ENCODE results near the gene CPEB3. TPM values are rescaled to one million over a fixed set of nuclear protein-coding genes. Genes with fewer than 3 reads are reported as not detected.

Gene CPEB3
- total RNA-seq, 1 experiment from 2014 or later, result 2.4 TPM

DNA sequence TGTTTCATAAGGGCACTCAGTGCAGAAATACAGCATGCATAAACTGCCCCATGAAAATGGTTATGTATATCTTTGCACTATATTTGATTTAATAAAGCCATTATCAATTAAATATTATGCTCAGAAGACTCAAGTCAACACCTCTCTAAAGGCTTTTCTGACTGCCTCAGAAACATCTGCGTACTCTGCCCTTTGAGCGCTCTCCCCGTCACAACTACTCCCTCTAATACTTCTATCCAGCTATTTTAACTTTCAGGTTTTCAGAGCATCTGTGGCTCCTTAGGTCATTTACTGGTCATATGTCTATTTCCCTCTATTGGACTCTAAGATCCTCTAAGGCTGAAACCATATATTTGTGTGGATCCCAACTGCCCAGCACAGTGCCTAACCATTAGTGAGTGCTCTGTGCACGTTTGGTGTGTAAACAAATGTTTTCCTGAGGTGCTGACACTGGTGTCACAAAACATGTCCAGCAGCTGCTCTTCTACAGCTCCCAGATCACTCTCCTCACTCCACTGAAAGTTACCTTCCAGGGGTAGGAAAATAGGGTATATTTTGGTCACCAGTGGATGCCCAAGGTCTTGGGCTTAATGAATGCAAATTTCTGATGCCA is 188.2 kb downstream of the CPEB3 start:
- Histone ChIP-seq H3K4me3 (ENCODE audit: low read depth in 2 of 2, low read length in 2 of 2) (no peak overlapping the region), H3K36me3 (ENCODE audit: control insufficient read depth, insufficient read depth, low read length) (no peaks in the 10 kb centered on the region), H3K27me3 (ENCODE audit: control insufficient read depth, insufficient read depth, low read length) (no peaks in the 10 kb centered on the region), H3K9me3 (ENCODE audit: control insufficient read depth, insufficient read depth, low read depth, low read length) (no peaks in the 10 kb centered on the region), H3K27ac (ENCODE audit: low read length) (no peak overlapping the region), H3K4me1 (ENCODE audit: control insufficient read depth, insufficient read depth, low read length) (no peaks in the 10 kb centered on the region)
- in situ Hi-C loops (cut with HindIII; ENCODE audit: low pct_unique_long_range_greater_than_20kb, low sequenced_read_pairs) (no loop called here), intact Hi-C loops (cut with micrococcal nuclease; ENCODE audit: unreplicated experiment) (no loop called here)
- TF ChIP-seq SIN3A (IDR thresholded peaks at IDR 0.05; ENCODE audit: borderline replicate concordance, insufficient read depth, low read depth, low read length) (no peak), TCF7L2 (IDR thresholded peaks at IDR 0.05; ENCODE audit: low read depth, low read length) (no peak), POLR2AphosphoS5 (IDR thresholded peaks at IDR 0.05; ENCODE audit: low read depth, low read length) (no peak), REST (IDR thresholded peaks at IDR 0.05; ENCODE audit: insufficient read depth in 1 of 2, low read depth in 2 of 2, low read length in 1 of 2) (no peak)
- TF ChIP-seq, protein P1, sequence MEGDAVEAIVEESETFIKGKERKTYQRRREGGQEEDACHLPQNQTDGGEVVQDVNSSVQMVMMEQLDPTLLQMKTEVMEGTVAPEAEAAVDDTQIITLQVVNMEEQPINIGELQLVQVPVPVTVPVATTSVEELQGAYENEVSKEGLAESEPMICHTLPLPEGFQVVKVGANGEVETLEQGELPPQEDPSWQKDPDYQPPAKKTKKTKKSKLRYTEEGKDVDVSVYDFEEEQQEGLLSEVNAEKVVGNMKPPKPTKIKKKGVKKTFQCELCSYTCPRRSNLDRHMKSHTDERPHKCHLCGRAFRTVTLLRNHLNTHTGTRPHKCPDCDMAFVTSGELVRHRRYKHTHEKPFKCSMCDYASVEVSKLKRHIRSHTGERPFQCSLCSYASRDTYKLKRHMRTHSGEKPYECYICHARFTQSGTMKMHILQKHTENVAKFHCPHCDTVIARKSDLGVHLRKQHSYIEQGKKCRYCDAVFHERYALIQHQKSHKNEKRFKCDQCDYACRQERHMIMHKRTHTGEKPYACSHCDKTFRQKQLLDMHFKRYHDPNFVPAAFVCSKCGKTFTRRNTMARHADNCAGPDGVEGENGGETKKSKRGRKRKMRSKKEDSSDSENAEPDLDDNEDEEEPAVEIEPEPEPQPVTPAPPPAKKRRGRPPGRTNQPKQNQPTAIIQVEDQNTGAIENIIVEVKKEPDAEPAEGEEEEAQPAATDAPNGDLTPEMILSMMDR (IDR thresholded peaks at IDR 0.05), result no peak
- BruUV-seq (replicated peaks), result no TSS peak
- DNase-seq (ENCODE audit: low read depth, low spot score), result no peak
- POLR2A ChIA-PET, result no interaction called here
- CTCF ChIA-PET, result no interaction called here
- 0 out of 2 replicates have a peak, but pooled peaks have one; percentile 26 for ATAC-seq

DNA sequence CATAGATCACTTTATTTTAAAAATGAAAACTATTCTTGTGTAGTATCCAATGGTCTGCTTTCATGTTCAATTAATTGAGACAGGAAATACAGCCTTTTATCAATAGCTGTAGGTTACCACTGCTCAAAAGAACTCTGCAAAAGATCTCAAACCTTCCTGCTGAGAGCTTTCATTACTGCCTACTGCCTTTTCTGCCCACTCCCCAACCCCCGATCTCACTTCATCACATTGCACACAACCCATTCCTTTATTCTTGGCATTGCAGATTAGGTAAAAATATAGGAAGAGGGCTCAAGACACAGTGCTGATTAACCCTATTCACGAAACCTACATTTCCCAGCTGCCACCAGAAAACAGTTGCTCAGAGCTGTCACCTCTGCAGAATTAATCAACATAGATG is 195.9 kb downstream of the CPEB3 start:
- H3K36me3 ChIP-seq (ENCODE audit: control insufficient read depth, insufficient read depth, low read length), result no peaks in the 10 kb centered on the region
- TF ChIP-seq SIN3A (IDR thresholded peaks at IDR 0.05; ENCODE audit: borderline replicate concordance, insufficient read depth, low read depth, low read length) (no peak), REST (IDR thresholded peaks at IDR 0.05; ENCODE audit: insufficient read depth in 1 of 2, low read depth in 2 of 2, low read length in 1 of 2) (no peak), POLR2AphosphoS5 (IDR thresholded peaks at IDR 0.05; ENCODE audit: low read depth, low read length) (no peak), TCF7L2 (IDR thresholded peaks at IDR 0.05; ENCODE audit: low read depth, low read length) (no peak)
- TF ChIP-seq, protein P1 (IDR thresholded peaks at IDR 0.05), result no peak
- H3K27ac ChIP-seq (ENCODE audit: low read length), result no peak overlapping the region
- ATAC-seq (no peak), DNase-seq (ENCODE audit: low read depth, low spot score) (no peak)
- no peak overlapping the region for H3K4me3 ChIP-seq (ENCODE audit: low read depth in 2 of 2, low read length in 2 of 2)
- POLR2A ChIA-PET, result no interaction called here
- H3K9me3 ChIP-seq (ENCODE audit: control insufficient read depth, insufficient read depth, low read depth, low read length), result no peaks in the 10 kb centered on the region
- no TSS peak for BruUV-seq (replicated peaks)
- in situ Hi-C loops (cut with HindIII; ENCODE audit: low pct_unique_long_range_greater_than_20kb, low sequenced_read_pairs), result no loop called here
- no peaks in the 10 kb centered on the region for H3K4me1 ChIP-seq (ENCODE audit: control insufficient read depth, insufficient read depth, low read length)
- H3K27me3 ChIP-seq (ENCODE audit: control insufficient read depth, insufficient read depth, low read length), result no peaks in the 10 kb centered on the region
- CTCF ChIA-PET, result no interaction called here
- intact Hi-C loops (cut with micrococcal nuclease; ENCODE audit: unreplicated experiment), result no loop called here
